HCT116 (cell line): ENCODE data around the gene EEIG1. TPM values are rescaled to one million over a fixed set of nuclear protein-coding genes. Genes with fewer than 3 reads are reported as not detected.
A peak's percentile ranks its signal among the peaks of the same experiment; 100 is the strongest.

Experiments
- ATAC-seq: fragments of 200-7000 bp; cut with Tn5 transposase; 2 replicates; pipeline ENCODE4 v1.9.1; 2020; ENCODE audit warnings: mild to moderate bottlenecking, moderate library complexity
- BruUV-seq: library from RNA; stranded (reverse); fragments of 400-500 nt; replicated peaks from 2 replicates; lab custom pipeline; 2021; lab: Mats Ljungman, UMichigan
- CTCF ChIA-PET: fragments of 300-600 bp; sonication (Branson Sonifier 250); formaldehyde crosslinking; loops from one replicate; lab custom pipeline; 2021; ENCODE audit warnings: antibody characterized with exemption; lab: Charles Lee
- POLR2A ChIA-PET: fragments of 300-600, 350-600 bp; sonication (Branson Sonifier 250); formaldehyde crosslinking; loops from one replicate; lab custom pipeline; 2021; ENCODE audit warnings: antibody characterized with exemption; lab: Charles Lee
- RAD21 ChIA-PET, 2 experiments: fragments of 300-600 bp; sonication (Branson Sonifier 250); formaldehyde crosslinking; loops; one replicate each; lab custom pipeline; 2023; ENCODE audit warnings: low total read pairs in 2 of 2; ENCODE audit not compliant: uncharacterized antibody in 2 of 2, unreplicated experiment in 2 of 2, low non-redundant PET in 1 of 2; lab: Charles Lee
- DNase-seq: peaks from one replicate; pipeline ENCODE4 v3.0.0-alpha.2; 2010; ENCODE audit warnings: low read depth, low spot score
- H2AFZ ChIP-seq: fragments of 200-600 bp; shearing (Covaris generic), sonication (generic); 2 replicates; pipeline ENCODE4 v1.6.1; 2017; ENCODE audit warnings: low read depth, mixed run types, mixed read lengths, antibody characterized with exemption, low read length; ENCODE audit not compliant: poor library complexity, severe bottlenecking
- H3K27ac ChIP-seq: 2 replicates; pipeline ENCODE4 v1.5.1; 2012; ENCODE audit warnings: low read depth, low read length
- H3K27me3 ChIP-seq: fragments of 200-600 bp; sonication (generic); 2 replicates; pipeline ENCODE4 v1.6.1; 2016; ENCODE audit warnings: mixed run types, low read length, mixed read lengths; ENCODE audit not compliant: insufficient read depth
- H3K36me3 ChIP-seq, 2 experiments: fragments of 200-500 bp in 1 of 2; fragments of 200-600 bp in 1 of 2; sonication (Bioruptor generic) in 1 of 2; sonication (generic) in 1 of 2; 2 replicates each; pipeline versions ENCODE4 v1.5.1 to v1.6.1; 2014 to 2016; ENCODE audit warnings: low read length in 2 of 2, inconsistent platforms in 1 of 2, mixed read lengths in 1 of 2, mixed run types in 1 of 2; ENCODE audit not compliant: insufficient read depth in 2 of 2, control insufficient read depth in 1 of 2
- H3K4me1 ChIP-seq, 2 experiments: fragments of 200-600 bp in 1 of 2; sonication (generic) in 1 of 2; 2 replicates each; pipeline versions ENCODE4 v1.5.1 to v1.6.1; 2012 to 2017; ENCODE audit warnings: low read length in 2 of 2, inconsistent platforms in 1 of 2, mild to moderate bottlenecking in 1 of 2, mixed read lengths in 1 of 2, mixed run types in 1 of 2, moderate library complexity in 1 of 2; ENCODE audit not compliant: insufficient read depth in 2 of 2, control insufficient read depth in 1 of 2
- H3K4me2 ChIP-seq: fragments of 200-600 bp; sonication (generic); 2 replicates; pipeline ENCODE4 v1.6.1; 2017; ENCODE audit warnings: mixed run types, low read length, mixed read lengths
- H3K4me3 ChIP-seq, 2 experiments: fragments of 200-600 bp in 1 of 2; sonication (generic) in 1 of 2; replicated peaks in 1 of 2; 2 replicates each; pipeline ENCODE4 v1.5.1; 2011 to 2016; ENCODE audit warnings: low read length in 2 of 2, control low read depth in 1 of 2, low read depth in 1 of 2, mild to moderate bottlenecking in 1 of 2, mixed read lengths in 1 of 2, mixed run types in 1 of 2
- H3K79me2 ChIP-seq: fragments of 200-600 bp; sonication (generic); 2 replicates; pipeline ENCODE4 v1.6.1; 2017; ENCODE audit warnings: mild to moderate bottlenecking, mixed run types, low read length, moderate library complexity, mixed read lengths; ENCODE audit not compliant: insufficient read depth
- H3K9ac ChIP-seq: fragments of 200-600 bp; sonication (generic); 2 replicates; pipeline ENCODE4 v1.6.1; 2016; ENCODE audit warnings: low read length, mixed read lengths
- H3K9me2 ChIP-seq: fragments of 200-600 bp; sonication (generic), shearing (Covaris generic); 2 replicates; pipeline ENCODE4 v1.6.1; 2017; ENCODE audit warnings: mixed run types, mild to moderate bottlenecking, moderate library complexity; ENCODE audit not compliant: insufficient read depth
- H3K9me3 ChIP-seq, 2 experiments: fragments of 200-500 bp in 1 of 2; fragments of 200-600 bp in 1 of 2; sonication (Bioruptor generic) in 1 of 2; sonication (generic) in 1 of 2; 2 replicates each; pipeline ENCODE4 v1.6.1; 2014 to 2017; ENCODE audit warnings: low read length in 2 of 2, mixed read lengths in 2 of 2, inconsistent platforms in 1 of 2, low read depth in 1 of 2, mild to moderate bottlenecking in 1 of 2, mixed run types in 1 of 2, moderate library complexity in 1 of 2; ENCODE audit not compliant: control insufficient read depth in 1 of 2, insufficient read depth in 1 of 2
- H4K20me1 ChIP-seq: fragments of 200-600 bp; sonication (generic), shearing (Covaris generic); 2 replicates; pipeline ENCODE4 v1.6.1; 2017; ENCODE audit warnings: mixed run types, mild to moderate bottlenecking, moderate library complexity; ENCODE audit not compliant: insufficient read depth
- ATF3 ChIP-seq: IDR thresholded peaks from 2 replicates; pipeline ENCODE4 v1.6.1; 2012
- CBX3 ChIP-seq: IDR thresholded peaks from 2 replicates; pipeline ENCODE4 v1.6.1; 2012; ENCODE audit warnings: low read depth
- CEBPB ChIP-seq: IDR thresholded peaks from 2 replicates; pipeline ENCODE4 v1.6.1; 2012; ENCODE audit warnings: low read depth
- EGR1 ChIP-seq: IDR thresholded peaks from 2 replicates; pipeline ENCODE4 v1.6.1; 2012; ENCODE audit warnings: low read depth
- EZH2 ChIP-seq: fragments of 200-600 bp; sonication (generic); IDR thresholded peaks from 2 replicates; pipeline ENCODE4 v1.6.1; 2017; ENCODE audit warnings: antibody characterized with exemption, mixed run types
- EZH2phosphoT487 ChIP-seq: fragments of 200-600 bp; IDR thresholded peaks from 2 replicates; pipeline ENCODE4 v1.6.1; 2018; ENCODE audit warnings: antibody characterized with exemption, borderline replicate concordance
- FOSL1 ChIP-seq: IDR thresholded peaks from 2 replicates; pipeline ENCODE4 v1.6.1; 2012; ENCODE audit warnings: low read depth
- JUND ChIP-seq: IDR thresholded peaks from 2 replicates; pipeline ENCODE4 v1.6.1; 2012
- POLR2AphosphoS5 ChIP-seq: IDR thresholded peaks from 2 replicates; pipeline ENCODE4 v1.6.1; 2011; ENCODE audit warnings: mild to moderate bottlenecking, low read depth, low read length, moderate library complexity
- REST ChIP-seq: IDR thresholded peaks from 2 replicates; pipeline ENCODE4 v1.6.1; 2012; ENCODE audit warnings: low read depth
- SIN3A ChIP-seq: IDR thresholded peaks from 2 replicates; pipeline ENCODE4 v1.6.1; 2012; ENCODE audit warnings: low read depth
- SP1 ChIP-seq: IDR thresholded peaks from 2 replicates; pipeline ENCODE4 v1.6.1; 2012; ENCODE audit warnings: low read depth
- SRF ChIP-seq: IDR thresholded peaks from 2 replicates; pipeline ENCODE4 v1.6.1; 2012; ENCODE audit warnings: low read depth
- TCF7L2 ChIP-seq: IDR thresholded peaks from 2 replicates; pipeline ENCODE4 v1.7.0; 2011; ENCODE audit warnings: borderline replicate concordance, inconsistent platforms; ENCODE audit not compliant: insufficient read depth, insufficient read length; ENCODE audit errors: extremely low read depth
- YY1 ChIP-seq: IDR thresholded peaks from 2 replicates; pipeline ENCODE4 v1.6.1; 2011; ENCODE audit warnings: low read length, low read depth, moderate library complexity, mild to moderate bottlenecking; ENCODE audit not compliant: insufficient replicate concordance; ENCODE audit errors: extremely low read depth
- ZNF274 ChIP-seq: fragments of 200-500 bp; sonication (Bioruptor generic); IDR thresholded peaks from 2 replicates; pipeline ENCODE4 v1.6.1; 2014; ENCODE audit warnings: mild to moderate bottlenecking, low read depth, low read length, inconsistent platforms
- intact Hi-C: fragments of 100-400 bp; cut with micrococcal nuclease; formaldehyde crosslinking; loops from 2 replicates; pipeline ENCODE4 v1.10.0; 2022
- total RNA-seq: library from RNA; stranded (reverse); gene quantifications from one replicate; pipeline ENCODE4 v1.2.1, GENCODE V29; 2021; ENCODE audit not compliant: unreplicated experiment
- TF ChIP-seq, protein P1 (sequence below), 3 experiments: fragments of 200-600 bp in 1 of 3; sonication (generic) in 1 of 3; IDR thresholded peaks in 2 of 3; conservative IDR thresholded peaks in 1 of 3; 2 replicates each; pipeline ENCODE4 v1.5.1; 2012 to 2017; ENCODE audit warnings: low read depth in 2 of 3, low read length in 2 of 3, antibody characterized with exemption in 1 of 3, borderline replicate concordance in 1 of 3, control low read depth in 1 of 3, mild to moderate bottlenecking in 1 of 3, mixed read lengths in 1 of 3, mixed run types in 1 of 3, moderate library complexity in 1 of 3; ENCODE audit not compliant: insufficient read depth in 1 of 3

Gene EEIG1
- total RNA-seq, 1 experiment from 2014 or later: 44.2 TPM

DNA sequence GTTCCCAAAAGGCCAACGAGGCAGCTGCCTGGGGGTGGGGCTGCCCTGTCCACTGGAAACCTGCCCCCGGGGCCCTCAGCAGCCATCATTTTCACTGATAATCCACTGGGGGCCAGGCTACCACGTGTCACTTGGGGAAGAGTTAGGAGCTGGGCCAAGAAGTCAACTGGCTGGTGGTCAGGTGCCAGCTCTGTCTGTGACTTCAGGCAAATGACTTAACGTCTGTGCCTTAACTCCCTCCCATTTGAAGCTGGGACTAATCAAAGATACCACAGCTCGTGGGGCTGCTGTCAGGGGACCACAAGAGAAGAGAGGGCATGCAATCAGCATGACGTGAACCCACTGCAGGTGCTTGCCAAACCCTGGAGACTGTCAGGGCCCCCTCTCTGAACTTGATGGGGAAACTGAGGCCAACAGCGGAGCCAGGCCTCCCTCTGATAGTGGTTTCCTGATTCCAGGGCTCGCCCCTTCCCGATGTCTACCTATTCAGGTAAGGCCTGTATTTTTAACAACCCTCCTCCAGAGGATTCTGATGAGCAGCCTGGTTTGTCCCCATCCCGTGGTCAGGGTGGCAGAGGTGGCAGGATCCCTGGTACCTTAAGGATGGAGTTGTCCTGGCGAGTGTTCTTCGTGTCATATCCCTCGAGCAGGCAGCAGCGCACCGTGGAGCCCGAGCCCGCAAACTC is 30.8 kb downstream of the EEIG1 start:
- Histone ChIP-seq H3K36me3 (no peaks in the 10 kb centered on the region; a peak in 1 of 4 replicates), H3K27me3 (no peaks in the 10 kb centered on the region), H3K4me2 (peak overlapping the region; percentile 41), H3K79me2 (peaks cover 41% of the 10 kb centered on the region), H3K27ac (peak overlapping the region; percentile 31; the same call in 1 of the 2 replicates), H4K20me1 (peaks cover 1% of the 10 kb centered on the region; the same call in 1 of the 2 replicates), H3K4me3 (no peak overlapping the region), H3K4me1 (peaks cover 46 to 54% of the 10 kb centered on the region in 2 experiments), H2AFZ (no peak overlapping the region), H3K9me2 (no peaks in the 10 kb centered on the region), H3K9me3 (no peaks in the 10 kb centered on the region), H3K9ac (peak overlapping the region; percentile 22; the same call in 1 of the 2 replicates)
- intact Hi-C loops: no loop called here
- POLR2A ChIA-PET: interaction anchor here (0.7 kb wide), 1 partner anchor 153 kb away, joined by 4 read pairs; no protein-coding TSS in a partner anchor
- no peak for DNase-seq
- CTCF ChIA-PET: no interaction called here
- no peak for ATAC-seq
- TF ChIP-seq SRF: no peak
- no peak for TF ChIP-seq JUND
- TF ChIP-seq EZH2phosphoT487: no peak
- TF ChIP-seq, protein P1, sequence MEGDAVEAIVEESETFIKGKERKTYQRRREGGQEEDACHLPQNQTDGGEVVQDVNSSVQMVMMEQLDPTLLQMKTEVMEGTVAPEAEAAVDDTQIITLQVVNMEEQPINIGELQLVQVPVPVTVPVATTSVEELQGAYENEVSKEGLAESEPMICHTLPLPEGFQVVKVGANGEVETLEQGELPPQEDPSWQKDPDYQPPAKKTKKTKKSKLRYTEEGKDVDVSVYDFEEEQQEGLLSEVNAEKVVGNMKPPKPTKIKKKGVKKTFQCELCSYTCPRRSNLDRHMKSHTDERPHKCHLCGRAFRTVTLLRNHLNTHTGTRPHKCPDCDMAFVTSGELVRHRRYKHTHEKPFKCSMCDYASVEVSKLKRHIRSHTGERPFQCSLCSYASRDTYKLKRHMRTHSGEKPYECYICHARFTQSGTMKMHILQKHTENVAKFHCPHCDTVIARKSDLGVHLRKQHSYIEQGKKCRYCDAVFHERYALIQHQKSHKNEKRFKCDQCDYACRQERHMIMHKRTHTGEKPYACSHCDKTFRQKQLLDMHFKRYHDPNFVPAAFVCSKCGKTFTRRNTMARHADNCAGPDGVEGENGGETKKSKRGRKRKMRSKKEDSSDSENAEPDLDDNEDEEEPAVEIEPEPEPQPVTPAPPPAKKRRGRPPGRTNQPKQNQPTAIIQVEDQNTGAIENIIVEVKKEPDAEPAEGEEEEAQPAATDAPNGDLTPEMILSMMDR (IDR thresholded peaks at IDR 0.05 in 2 of 3, conservative IDR thresholded peaks at IDR 0.05 in 1 of 3; ENCODE audit: borderline replicate concordance in 1 of 3, insufficient read depth in 1 of 3, low read depth in 2 of 3, low read length in 2 of 3): no peak
- TF ChIP-seq POLR2AphosphoS5: no peak
- no peak for TF ChIP-seq FOSL1
- no peak for TF ChIP-seq EGR1
- no peak for TF ChIP-seq TCF7L2
- no peak for TF ChIP-seq YY1
- no peak for TF ChIP-seq CBX3
- no peak for TF ChIP-seq SIN3A
- TF ChIP-seq ATF3: no peak
- no peak for TF ChIP-seq ZNF274
- no peak for TF ChIP-seq REST
- no peak for TF ChIP-seq CEBPB
- TF ChIP-seq SP1: no peak
- TF ChIP-seq EZH2: no peak
- no TSS peak for BruUV-seq
- RAD21 ChIA-PET: no interaction called here
